OCI-LY7 (cell line): ENCODE measurements around the gene SRL. TPM values are rescaled to one million over a fixed set of nuclear protein-coding genes. Genes with fewer than 3 reads are reported as not detected.
A peak's percentile ranks its signal among the peaks of the same experiment; 100 is the strongest.

ENCODE experiments used
- BruUV-seq: library from RNA; stranded (reverse); fragments of 400-500 nt; replicated peaks from 2 replicates; lab custom pipeline; 2021; lab: Mats Ljungman, UMichigan
- CTCF ChIA-PET: fragments of 300-600 bp; sonication (Branson Sonifier 250); formaldehyde crosslinking; loops from one replicate; lab custom pipeline; 2022; ENCODE audit warnings: antibody characterized with exemption; ENCODE audit not compliant: unreplicated experiment; lab: Charles Lee
- POLR2A ChIA-PET: fragments of 300-600 bp; sonication (Branson Sonifier 250); formaldehyde crosslinking; loops from one replicate; lab custom pipeline; 2022; ENCODE audit warnings: antibody characterized with exemption; lab: Charles Lee
- DNase-seq: peaks from one replicate; pipeline ENCODE4 v3.0.0-alpha.2; 2015; ENCODE audit warnings: low spot score
- H2AFZ ChIP-seq: fragments of 200-600 bp; sonication (generic), shearing (Covaris generic); 2 replicates; pipeline ENCODE4 v1.6.1; 2014; ENCODE audit warnings: mild to moderate bottlenecking, antibody characterized with exemption, low read length, moderate library complexity
- H3K27ac ChIP-seq: fragments of 200-600 bp; sonication (generic); 2 replicates; pipeline ENCODE4 v1.5.1; 2014; ENCODE audit warnings: mixed run types, low read depth, mild to moderate bottlenecking, moderate library complexity, low read length, inconsistent platforms; ENCODE audit not compliant: poor library complexity, severe bottlenecking
- H3K36me3 ChIP-seq: fragments of 200-600 bp; sonication (generic); 2 replicates; pipeline ENCODE4 v1.6.1; 2014; ENCODE audit warnings: mild to moderate bottlenecking, antibody characterized with exemption, low read length, moderate library complexity, mixed read lengths; ENCODE audit not compliant: insufficient read depth
- H3K4me1 ChIP-seq: fragments of 200-600 bp; sonication (generic); 2 replicates; pipeline ENCODE4 v1.5.1; 2014; ENCODE audit warnings: mild to moderate bottlenecking, low read length; ENCODE audit not compliant: insufficient read depth, poor library complexity, severe bottlenecking
- H3K4me2 ChIP-seq: fragments of 200-600 bp; sonication (generic); 2 replicates; pipeline ENCODE4 v1.6.1; 2014; ENCODE audit warnings: mild to moderate bottlenecking, low read length
- H3K4me3 ChIP-seq: fragments of 200-600 bp; sonication (generic); 2 replicates; pipeline ENCODE4 v1.5.1; 2014; ENCODE audit warnings: mild to moderate bottlenecking, low read depth, low read length; ENCODE audit not compliant: poor library complexity, severe bottlenecking
- H3K79me2 ChIP-seq: fragments of 200-600 bp; sonication (generic); 2 replicates; pipeline ENCODE4 v1.6.1; 2016; ENCODE audit warnings: low read depth, mild to moderate bottlenecking, low read length, moderate library complexity, mixed read lengths; ENCODE audit not compliant: insufficient read depth
- H3K9me2 ChIP-seq: fragments of 200-600 bp; sonication (generic); 2 replicates; pipeline ENCODE4 v1.6.1; 2016; ENCODE audit warnings: mild to moderate bottlenecking, low read length, mixed read lengths; ENCODE audit not compliant: insufficient read depth
- H3K9me3 ChIP-seq: fragments of 200-600 bp; sonication (generic); 2 replicates; pipeline ENCODE4 v1.6.1; 2014; ENCODE audit warnings: mild to moderate bottlenecking, mixed run types, low read length, mixed read lengths
- H4K20me1 ChIP-seq: fragments of 200-600 bp; sonication (generic); 2 replicates; pipeline ENCODE4 v1.6.1; 2014; ENCODE audit warnings: mild to moderate bottlenecking, antibody characterized with exemption, low read length, moderate library complexity, mixed read lengths; ENCODE audit not compliant: insufficient read depth
- CTCF ChIP-seq: fragments of 200-600 bp; sonication (generic); conservative IDR thresholded peaks from 2 replicates; pipeline ENCODE4 v1.5.1; 2014; ENCODE audit warnings: mild to moderate bottlenecking, antibody characterized with exemption, low read length, moderate library complexity, mixed read lengths
- EZH2phosphoT487 ChIP-seq: fragments of 200-600 bp; sonication (generic); IDR thresholded peaks from 2 replicates; pipeline ENCODE4 v1.6.1; 2018; ENCODE audit warnings: low read depth, borderline replicate concordance, mild to moderate bottlenecking, mixed run types, antibody characterized with exemption, low read length, moderate library complexity, mixed read lengths
- intact Hi-C: fragments of 100-400 bp; cut with micrococcal nuclease; formaldehyde crosslinking; loops from one replicate; pipeline ENCODE4 v1.10.0; 2022; ENCODE audit not compliant: unreplicated experiment
- total RNA-seq, 2 experiments: library from RNA; depleted of rRNA in 1 of 2; stranded (reverse); fragments of >200 nt in 1 of 2; shearing (Covaris generic) in 1 of 2; gene quantifications; 2 replicates each; pipeline ENCODE4 v1.2.3, GENCODE V29; 2014 to 2022

Gene SRL
- total RNA-seq, 2 experiments from 2014 or later: not detected

- BruUV-seq: no TSS peak
- DNase-seq: peak; percentile 79
- intact Hi-C loops: loop anchor here (1.0 to 5.0 kb wide), 2 partner anchors 42 to 114 kb away; no protein-coding TSS in a partner anchor
- ChIA-PET CTCF (no interaction called here), POLR2A (no interaction called here)
- H3K4me1 ChIP-seq: peaks cover 5% of the 10 kb centered on the region
- no peak overlapping the region for H3K27ac ChIP-seq
- no peaks in the 10 kb centered on the region for H3K36me3 ChIP-seq
- peak; percentile 99 for TF ChIP-seq CTCF
- TF ChIP-seq EZH2phosphoT487: no peak
- H3K4me2 ChIP-seq: peak overlapping the region; percentile 21
- H3K4me3 ChIP-seq: no peak overlapping the region
- no peaks in the 10 kb centered on the region for H3K9me3 ChIP-seq
- H3K79me2 ChIP-seq: no peaks in the 10 kb centered on the region
- no peak overlapping the region; the same call in 1 of the 2 replicates for H2AFZ ChIP-seq
- H4K20me1 ChIP-seq: no peaks in the 10 kb centered on the region
- no peaks in the 10 kb centered on the region for H3K9me2 ChIP-seq
These were observed 46.5 kb upstream of the SRL start for GRCh38 chr16:4288148-4288921.

GRCh38 chr16:4285167-4285566 lies 43.3 kb upstream of the SRL start:
- CTCF ChIA-PET: no interaction called here
- H3K4me2 ChIP-seq: no peak overlapping the region
- intact Hi-C loops: loop anchor here (5.0 kb wide), 1 partner anchor 117 kb away; no protein-coding TSS in a partner anchor

More at GRCh38 chr16:4285167-4285566, 43.3 kb upstream of the SRL start:
- Histone ChIP-seq H3K79me2 (no peaks in the 10 kb centered on the region), H3K36me3 (no peaks in the 10 kb centered on the region), H3K27ac (no peak overlapping the region), H2AFZ (no peak overlapping the region), H4K20me1 (no peaks in the 10 kb centered on the region), H3K4me1 (peaks cover 5% of the 10 kb centered on the region), H3K4me3 (no peak overlapping the region), H3K9me3 (no peaks in the 10 kb centered on the region), H3K9me2 (no peaks in the 10 kb centered on the region)
- TF ChIP-seq CTCF (no peak), EZH2phosphoT487 (no peak)
- DNase-seq: no peak
- POLR2A ChIA-PET: no interaction called here
- BruUV-seq: no TSS peak
